HG03521 (cell line): ENCODE results near the gene DOP1B.
"Not testable (repeated sequence)": the region's sequence is repeated elsewhere in the genome, so short reads cannot be mapped to it uniquely, and the experiment has no call there.

Source experiments
- ATAC-seq: cut with Tn5 transposase; IDR thresholded peaks from one replicate; pipeline ENCODE4 v1.9.1; 2021; ENCODE audit warnings: mild to moderate bottlenecking, moderate library complexity; ENCODE audit not compliant: unreplicated experiment

DOP1B gene

GRCh38 chr21:36170823-36171222, 14.2 kb downstream of the DOP1B start:
- no peak for ATAC-seq

- no peak for ATAC-seq
These were observed 14.7 kb downstream of the DOP1B start for GRCh38 chr21:36171336-36171735.

GRCh38 chr21:36171741-36172331, 15.2 kb downstream of the DOP1B start:
- ATAC-seq, result no peak

GRCh38 chr21:36174780-36175179, 18.2 kb downstream of the DOP1B start:
- ATAC-seq, result no peak

GRCh38 chr21:36175771-36176565, 19.3 kb downstream of the DOP1B start:
- ATAC-seq, result no peak

- ATAC-seq, result no peak
These were observed 21.7 kb downstream of the DOP1B start for GRCh38 chr21:36178349-36178748.

GRCh38 chr21:36179145-36179544, 22.5 kb downstream of the DOP1B start:
- ATAC-seq, result no peak

GRCh38 chr21:36180963-36181362, 24.3 kb downstream of the DOP1B start:
- ATAC-seq, result no peak

- no peak for ATAC-seq
These were observed 26.6 kb downstream of the DOP1B start for GRCh38 chr21:36183144-36183795.

- no peak for ATAC-seq
These were observed 27.9 kb downstream of the DOP1B start for GRCh38 chr21:36184545-36184944.

- ATAC-seq, result no peak
These were observed 28.9 kb downstream of the DOP1B start for GRCh38 chr21:36185523-36185922.

- ATAC-seq, result no peak
These were observed 29.5 kb downstream of the DOP1B start for GRCh38 chr21:36186081-36186480.

GRCh38 chr21:36186506-36187399, 30.1 kb downstream of the DOP1B start:
- no peak for ATAC-seq

- ATAC-seq, result no peak
These were observed 31.6 kb downstream of the DOP1B start for GRCh38 chr21:36188081-36188681.

GRCh38 chr21:36188937-36189336, 32.3 kb downstream of the DOP1B start:
- no peak for ATAC-seq

GRCh38 chr21:36190736-36191135, 34.1 kb downstream of the DOP1B start:
- no peak for ATAC-seq

GRCh38 chr21:36193200-36193599, 36.6 kb downstream of the DOP1B start:
- ATAC-seq, result no peak

- no peak for ATAC-seq
These were observed 37.4 kb downstream of the DOP1B start for GRCh38 chr21:36194024-36194423.

GRCh38 chr21:36195613-36196012, 39.0 kb downstream of the DOP1B start:
- no peak for ATAC-seq

- ATAC-seq, result no peak
These were observed 42.4 kb downstream of the DOP1B start for GRCh38 chr21:36199021-36199420.

- not testable (repeated sequence) for ATAC-seq
These were observed 43.0 kb downstream of the DOP1B start for GRCh38 chr21:36199575-36199974.
